ENCODE results near the gene ZNF296. TPM values are rescaled to one million over a fixed set of nuclear protein-coding genes. Genes with fewer than 3 reads are reported as not detected.

ZNF296 gene
- total RNA-seq, 2 donors from 2014 or later, result 0.26 TPM; not detected in 1

DNA sequence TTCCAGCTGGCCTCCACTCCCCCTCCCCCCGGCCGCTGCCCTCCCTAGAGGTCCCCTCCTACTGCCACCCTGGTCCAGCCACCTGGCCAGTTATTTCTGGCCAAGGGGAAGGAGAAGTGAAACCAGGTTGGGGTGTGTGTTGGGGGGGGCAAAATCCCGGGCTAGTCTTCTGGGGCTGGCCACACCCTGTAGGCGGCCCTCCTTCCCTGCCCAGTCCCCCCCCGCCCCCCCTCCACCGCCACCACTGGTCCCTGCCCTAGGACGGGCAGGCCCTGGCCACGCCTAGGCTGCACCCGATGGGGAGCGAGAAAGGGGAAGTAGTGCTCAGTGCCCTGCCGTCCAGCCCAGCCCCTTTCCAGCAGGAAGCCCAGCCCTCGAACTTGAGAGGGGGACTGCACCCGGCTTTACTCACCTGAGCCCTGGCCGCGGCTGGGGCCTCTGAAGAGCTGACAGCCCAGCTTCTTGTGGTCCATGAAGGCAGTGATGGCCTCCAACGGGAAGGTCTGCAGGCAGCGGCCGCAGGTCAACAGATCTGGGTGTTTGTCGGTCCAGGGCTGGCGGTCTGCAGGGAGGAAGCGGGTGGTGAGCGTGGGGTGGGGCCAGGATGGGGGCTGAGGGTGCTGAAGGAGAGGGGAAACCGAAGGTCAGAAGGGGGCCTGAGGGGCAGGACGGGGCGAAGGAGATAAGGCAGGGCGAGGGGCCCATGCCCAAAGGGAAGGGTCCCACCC lies 813 bp downstream of the ZNF296 start:
- Histone ChIP-seq H3K4me3 (no peak overlapping the region), H3K27ac (peak overlapping the region; percentile 14 to 65 (median 34)), H3K9me3 (no peaks in the 10 kb centered on the region), H3K4me1 (peaks cover 37% of the 10 kb centered on the region), H3K36me3 (replicated peaks in 1 of 2; ENCODE audit: insufficient read depth in 1 of 2, low read depth in 2 of 2) (peaks cover 0 to 2% of the 10 kb centered on the region in 2 donors), H3K27me3 (no peaks in the 10 kb centered on the region)
- no peak for TF ChIP-seq CTCF (IDR thresholded peaks at IDR 0.05)
- TF ChIP-seq POLR2A (IDR thresholded peaks at IDR 0.05), result peak in 2 of 3 donors; percentile 20 to 25
- intact Hi-C loops (cut with DNase I), result no loop called here
- DNase-seq, result peak; percentile 39 to 77 (median 50)
- peak; percentile 51 for ATAC-seq
- 24 to 29% methylated on average over 12 to 26 of the region's 26 CpGs for WGBS, 2 donors

DNA sequence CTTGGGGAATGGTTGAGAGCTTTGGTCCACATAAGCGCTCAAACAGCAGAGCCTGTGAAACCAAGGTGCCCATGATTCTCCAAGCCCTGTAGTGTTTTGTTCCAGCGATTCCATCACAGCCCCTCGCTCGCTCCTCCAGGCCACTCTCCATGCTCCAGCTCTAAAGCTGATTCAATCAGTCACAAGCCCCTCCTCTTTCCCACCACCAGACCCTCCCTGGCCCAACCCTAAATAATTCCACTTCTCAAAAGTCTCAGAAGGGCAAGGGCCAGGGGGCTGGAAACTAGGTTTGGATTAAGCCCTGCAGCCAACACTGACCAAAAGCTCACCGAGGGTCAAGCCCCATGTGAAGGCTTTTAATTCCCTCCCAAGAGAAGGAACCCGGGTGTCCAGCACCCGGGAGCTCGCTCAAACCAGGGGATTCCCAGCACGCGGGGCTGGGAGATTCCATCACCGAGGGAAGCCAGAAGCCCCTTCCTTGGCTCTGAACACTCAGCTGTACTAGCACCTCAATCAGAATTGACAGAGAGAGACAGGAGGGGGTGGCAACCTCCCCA lies 1.5 kb downstream of the ZNF296 start:
- WGBS, 2 donors, result 61 to 85% methylated on average over 5 to 11 of the region's 11 CpGs
- DNase-seq (no peak), ATAC-seq (no peak)
- Histone ChIP-seq H3K4me3 (no peak overlapping the region), H3K4me1 (peaks cover 31% of the 10 kb centered on the region), H3K27me3 (no peaks in the 10 kb centered on the region), H3K9me3 (no peaks in the 10 kb centered on the region), H3K36me3 (replicated peaks in 1 of 2; ENCODE audit: insufficient read depth in 1 of 2, low read depth in 2 of 2) (peaks cover under 1 to 8% of the 10 kb centered on the region in 2 donors), H3K27ac (peak overlapping the region in 2 of 4 donors; percentile 17 to 65)
- no peak for TF ChIP-seq POLR2A (IDR thresholded peaks at IDR 0.05)
- no peak for TF ChIP-seq CTCF (IDR thresholded peaks at IDR 0.05)
- intact Hi-C loops (cut with DNase I), result no loop called here

DNA sequence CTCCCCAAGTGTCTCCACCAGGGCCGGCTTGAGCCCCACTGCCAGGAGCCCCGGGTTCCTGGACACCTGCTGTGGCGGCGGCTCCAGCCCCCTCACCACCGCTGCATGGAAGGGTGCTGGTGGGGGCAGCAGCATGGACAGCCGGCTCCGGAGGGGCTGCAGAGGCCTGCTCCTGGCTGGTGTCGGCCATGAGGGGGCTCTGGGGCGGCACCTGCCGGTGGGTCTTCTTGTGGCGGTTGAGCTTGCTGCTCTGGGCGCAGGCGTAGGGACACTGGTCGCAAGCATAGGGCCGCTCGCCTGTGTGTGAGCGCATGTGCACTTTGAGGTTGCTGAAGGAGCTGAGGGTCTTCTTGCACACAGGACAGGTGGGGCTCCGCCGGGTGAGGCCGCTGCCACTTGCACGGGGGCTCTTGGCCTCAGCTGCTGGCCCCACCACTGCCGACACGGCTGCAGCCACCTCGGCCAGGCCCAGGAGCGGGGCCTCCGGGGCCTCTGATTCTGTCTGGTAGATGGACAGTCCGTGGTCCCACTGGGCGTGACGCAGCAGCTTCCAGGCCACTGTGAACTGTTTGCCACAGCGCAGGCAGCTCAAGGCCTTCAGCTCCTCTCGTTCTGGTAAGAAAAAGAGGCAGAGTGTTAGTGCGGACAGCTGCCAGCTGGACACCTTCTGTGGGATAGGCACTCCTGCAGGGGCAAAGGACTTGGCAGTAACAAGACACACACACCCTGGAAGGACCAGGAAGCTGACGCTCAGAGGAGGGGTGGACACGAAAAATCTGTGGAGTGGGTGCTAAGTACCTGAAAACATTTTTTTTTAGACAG lies 4.1 kb downstream of the ZNF296 start:
- 87 to 96% methylated on average over 10 to 28 of the region's 34 CpGs for WGBS, 2 donors
- intact Hi-C loops (cut with DNase I), result no loop called here
- no peak overlapping the region for H3K4me3 ChIP-seq
- peaks cover 4 to 19% of the 10 kb centered on the region in 2 donors for H3K36me3 ChIP-seq (replicated peaks in 1 of 2; ENCODE audit: insufficient read depth in 1 of 2, low read depth in 2 of 2)
- no peak overlapping the region for H3K27ac ChIP-seq
- TF ChIP-seq POLR2A (IDR thresholded peaks at IDR 0.05) (no peak), CTCF (IDR thresholded peaks at IDR 0.05) (no peak)
- H3K4me1 ChIP-seq, result peaks cover 22% of the 10 kb centered on the region
- no peaks in the 10 kb centered on the region for H3K9me3 ChIP-seq
- H3K27me3 ChIP-seq, result no peaks in the 10 kb centered on the region
- DNase-seq (no peak), ATAC-seq (no peak)

DNA sequence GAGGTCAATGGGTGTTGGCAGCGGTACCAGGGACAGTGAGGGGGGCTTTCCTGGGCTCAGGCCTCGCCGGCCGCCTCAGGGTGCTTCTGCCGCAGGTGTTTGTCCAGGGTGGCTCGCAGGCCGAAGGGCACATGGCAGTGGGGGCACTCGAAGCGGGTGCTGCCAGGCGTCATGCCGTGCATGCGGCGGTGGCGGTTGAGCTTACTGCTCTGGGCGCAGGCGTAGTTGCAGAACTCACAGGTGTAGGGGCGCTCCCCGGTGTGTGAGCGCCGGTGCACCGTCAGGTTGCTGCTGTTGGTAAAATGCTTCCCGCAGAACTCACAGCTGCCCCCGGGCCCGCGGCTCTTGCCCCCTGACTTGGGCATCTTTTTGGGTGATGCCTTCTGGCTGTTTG lies 4.7 kb downstream of the ZNF296 start:
- WGBS, 2 donors, result 84 to 94% methylated on average over 10 to 15 of the region's 25 CpGs
- peaks cover 17% of the 10 kb centered on the region for H3K4me1 ChIP-seq
- no peak overlapping the region for H3K4me3 ChIP-seq
- H3K27me3 ChIP-seq, result no peaks in the 10 kb centered on the region
- intact Hi-C loops (cut with DNase I), result no loop called here
- peaks cover 4 to 19% of the 10 kb centered on the region in 2 donors for H3K36me3 ChIP-seq (replicated peaks in 1 of 2; ENCODE audit: insufficient read depth in 1 of 2, low read depth in 2 of 2)
- no peak overlapping the region for H3K27ac ChIP-seq
- DNase-seq (no peak), ATAC-seq (no peak)
- TF ChIP-seq CTCF (IDR thresholded peaks at IDR 0.05), result no peak
- TF ChIP-seq POLR2A (IDR thresholded peaks at IDR 0.05), result no peak
- no peaks in the 10 kb centered on the region for H3K9me3 ChIP-seq

All from body of pancreas (tissue), 4 donors.